GM23338 (cell line): Measurements from ENCODE around the gene SLC8A3. TPM values are rescaled to one million over a fixed set of nuclear protein-coding genes. Genes with fewer than 3 reads are reported as not detected.
A peak's percentile ranks its signal among the peaks of the same experiment; 100 is the strongest.

Experiments
- ATAC-seq: fragments of 200-7000 bp; cut with Tn5 transposase; 3 replicates; pipeline ENCODE4 v1.9.1; 2020
- DNase-seq: peaks from one replicate; pipeline ENCODE4 v3.0.0-alpha.2; 2015; ENCODE audit warnings: low spot score
- H2AFZ ChIP-seq: fragments of 200-600 bp; sonication (generic); 2 replicates; pipeline ENCODE4 v1.8.0; 2016; ENCODE audit warnings: antibody characterized with exemption, mild to moderate bottlenecking, moderate library complexity
- H3F3A ChIP-seq: fragments of 200-600 bp; sonication (generic); replicated peaks from 2 replicates; pipeline ENCODE4 v1.8.0; 2017; ENCODE audit warnings: antibody characterized with exemption, mixed run types, low read depth
- H3K27ac ChIP-seq: fragments of 200-600 bp; sonication (generic); 2 replicates; pipeline ENCODE4 v1.6.1; 2016; ENCODE audit warnings: low read depth
- H3K27me3 ChIP-seq: fragments of 200-600 bp; sonication (generic); 2 replicates; pipeline ENCODE4 v1.8.0; 2016; ENCODE audit warnings: mild to moderate bottlenecking, mixed run types, moderate library complexity; ENCODE audit not compliant: insufficient read depth
- H3K36me3 ChIP-seq: fragments of 200-600 bp; sonication (generic); 2 replicates; pipeline ENCODE4 v1.8.0; 2016; ENCODE audit warnings: mild to moderate bottlenecking; ENCODE audit not compliant: insufficient read depth
- H3K4me1 ChIP-seq: fragments of 200-600 bp; sonication (generic); 2 replicates; pipeline ENCODE4 v1.8.0; 2016; ENCODE audit warnings: mild to moderate bottlenecking, moderate library complexity; ENCODE audit not compliant: insufficient read depth
- H3K4me2 ChIP-seq: fragments of 200-600 bp; sonication (generic); 2 replicates; pipeline ENCODE4 v1.7.1; 2017; ENCODE audit warnings: mixed run types
- H3K4me3 ChIP-seq: fragments of 200-600 bp; sonication (generic); 2 replicates; pipeline ENCODE4 v1.6.1; 2016; ENCODE audit warnings: mixed run types
- H3K79me2 ChIP-seq: fragments of 200-600 bp; sonication (generic); replicated peaks from 2 replicates; pipeline ENCODE4 v1.8.0; 2017; ENCODE audit warnings: mild to moderate bottlenecking; ENCODE audit not compliant: insufficient read depth
- H3K9me2 ChIP-seq: fragments of 200-600 bp; sonication (generic); 2 replicates; pipeline ENCODE4 v1.8.0; 2017; ENCODE audit not compliant: insufficient read depth
- H4K20me1 ChIP-seq: fragments of 200-600 bp; sonication (generic); replicated peaks from 2 replicates; pipeline ENCODE4 v1.8.0; 2017; ENCODE audit warnings: mild to moderate bottlenecking; ENCODE audit not compliant: insufficient read depth
- H3K27ac Mint-ChIP-seq: 2 replicates; pipeline ENCODE4 v1.8.0; 2020; ENCODE audit warnings: inconsistent platforms, mild to moderate bottlenecking, moderate library complexity, mixed read lengths
- H3K27me3 Mint-ChIP-seq: 3 replicates; pipeline ENCODE4 v1.8.0; 2022; ENCODE audit warnings: low read depth, mild to moderate bottlenecking, moderate library complexity, mixed read lengths, inconsistent platforms; ENCODE audit not compliant: insufficient read depth, poor library complexity
- H3K36me3 Mint-ChIP-seq: 3 replicates; pipeline ENCODE4 v1.8.0; 2021; ENCODE audit warnings: low read depth, mild to moderate bottlenecking, inconsistent platforms, moderate library complexity, mixed read lengths
- H3K4me1 Mint-ChIP-seq: 3 replicates; pipeline ENCODE4 v1.8.0; 2020; ENCODE audit warnings: mild to moderate bottlenecking, inconsistent platforms, mixed read lengths
- H3K4me3 Mint-ChIP-seq: 3 replicates; pipeline ENCODE4 v1.8.0; 2021; ENCODE audit warnings: moderate library complexity, mild to moderate bottlenecking, inconsistent platforms, mixed read lengths
- H3K9me3 Mint-ChIP-seq: 3 replicates; pipeline ENCODE4 v1.8.0; 2020; ENCODE audit warnings: moderate library complexity, mild to moderate bottlenecking, inconsistent platforms, mixed read lengths
- CREB1 ChIP-seq: fragments of 250-450 bp; sonication (Bioruptor Pico); IDR thresholded peaks from 2 replicates; pipeline ENCODE4 v1.5.0; 2020; ENCODE audit warnings: low read depth, mild to moderate bottlenecking, moderate library complexity
- EZH2 ChIP-seq: fragments of 200-600 bp; sonication (generic); IDR thresholded peaks from one replicate; pipeline ENCODE4 v1.8.0; 2017; ENCODE audit warnings: antibody characterized with exemption, mild to moderate bottlenecking, low read depth; ENCODE audit not compliant: unreplicated experiment
- EZH2phosphoT487 ChIP-seq: fragments of 200-600 bp; sonication (generic); IDR thresholded peaks from one replicate; pipeline ENCODE4 v1.8.1; 2018; ENCODE audit warnings: antibody characterized with exemption; ENCODE audit not compliant: unreplicated experiment
- NANOG ChIP-seq: IDR thresholded peaks from 2 replicates; pipeline ENCODE4 v1.6.1; 2016; ENCODE audit warnings: antibody characterized with exemption, borderline replicate concordance
- POLR2AphosphoS5 ChIP-seq: IDR thresholded peaks from 2 replicates; pipeline ENCODE4 v1.6.1; 2016; ENCODE audit warnings: antibody characterized with exemption, low read depth
- STAT1 ChIP-seq: IDR thresholded peaks from one replicate; pipeline ENCODE4 v1.6.1; 2016; ENCODE audit warnings: antibody characterized with exemption; ENCODE audit not compliant: unreplicated experiment
- ZNF114 ChIP-seq: fragments of 250-450 bp; sonication (Bioruptor Pico); IDR thresholded peaks from 2 replicates; pipeline ENCODE4 v1.5.0; 2020; ENCODE audit warnings: mild to moderate bottlenecking, moderate library complexity
- polyA plus RNA-seq: library from polyadenylated mRNA; unstranded; fragments of >200 nt; fragmentation: Nextera tagmentation; extraction: Ambion mirVana; gene quantifications from 2 replicates; pipeline ENCODE4 v1.2.1, GENCODE V29; 2016
- total RNA-seq: library from RNA; depleted of rRNA; stranded (reverse); fragments of >200 nt; shearing (Covaris generic); gene quantifications from 2 replicates; pipeline ENCODE4 v1.2.3, GENCODE V29; 2014
- TF ChIP-seq, protein P1 (sequence below): fragments of 250-450 bp; sonication (Bioruptor Pico); IDR thresholded peaks from 2 replicates; pipeline ENCODE4 v1.5.0; 2020; ENCODE audit warnings: mild to moderate bottlenecking, moderate library complexity
- TF ChIP-seq, protein P2 (sequence below): IDR thresholded peaks from 2 replicates; pipeline ENCODE4 v1.6.1; 2016; ENCODE audit warnings: antibody characterized with exemption
- TF ChIP-seq, protein P3 (sequence below), 2 experiments: fragments of 200-600 bp in 1 of 2; sonication (generic) in 1 of 2; conservative IDR thresholded peaks; 2 replicates each; pipeline versions ENCODE4 v1.5.1 to v1.6.1; 2016 to 2017; ENCODE audit warnings: antibody characterized with exemption in 2 of 2, low read depth in 2 of 2, mild to moderate bottlenecking in 2 of 2, moderate library complexity in 1 of 2

The SLC8A3 gene
- total and polyA plus RNA-seq, 2 experiments from 2014 or later, result 0.82 to 2.0 TPM

DNA sequence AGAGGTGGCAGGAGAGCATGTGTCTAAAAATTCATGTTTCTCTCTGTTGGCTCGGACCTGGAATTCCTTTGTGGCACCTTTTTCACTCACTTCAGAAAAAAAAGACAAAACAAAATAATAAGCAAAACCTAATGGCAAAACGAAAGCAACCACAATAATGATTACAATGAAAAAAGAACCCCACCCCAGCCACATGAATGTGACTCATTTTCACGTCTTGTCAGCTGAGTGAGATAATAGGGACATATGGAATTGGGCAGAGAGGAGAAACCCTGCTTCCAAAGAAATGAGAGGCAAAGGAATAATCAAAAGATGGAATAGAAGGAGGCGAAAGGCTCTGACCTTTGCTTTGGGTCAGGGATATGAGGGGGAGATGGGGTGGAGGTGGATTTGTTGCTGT lies 143.4 kb downstream of the SLC8A3 start:
- H3K27ac ChIP-seq, result no peak overlapping the region
- 0 out of 2 replicates have a peak, but pooled peaks cover 5% of the 10 kb centered on the region for H3K9me2 ChIP-seq
- H3K79me2 ChIP-seq, result no peaks in the 10 kb centered on the region
- no peak overlapping the region for H3K4me3 ChIP-seq
- H3F3A ChIP-seq, result no peaks in the 10 kb centered on the region
- no peaks in the 10 kb centered on the region for H3K36me3 ChIP-seq
- DNase-seq, result no peak
- H3K27me3 ChIP-seq, result no peaks in the 10 kb centered on the region
- H3K4me2 ChIP-seq, result no peak overlapping the region
- Mint-ChIP-seq H3K9me3 (no peaks in the 10 kb centered on the region), H3K27ac (no peak overlapping the region), H3K27me3 (peaks cover 3% of the 10 kb centered on the region), H3K4me1 (0 out of 3 replicates have a peak, but pooled peaks cover 2% of the 10 kb centered on the region), H3K36me3 (no peaks in the 10 kb centered on the region), H3K4me3 (no peak overlapping the region)
- TF ChIP-seq, protein P1, sequence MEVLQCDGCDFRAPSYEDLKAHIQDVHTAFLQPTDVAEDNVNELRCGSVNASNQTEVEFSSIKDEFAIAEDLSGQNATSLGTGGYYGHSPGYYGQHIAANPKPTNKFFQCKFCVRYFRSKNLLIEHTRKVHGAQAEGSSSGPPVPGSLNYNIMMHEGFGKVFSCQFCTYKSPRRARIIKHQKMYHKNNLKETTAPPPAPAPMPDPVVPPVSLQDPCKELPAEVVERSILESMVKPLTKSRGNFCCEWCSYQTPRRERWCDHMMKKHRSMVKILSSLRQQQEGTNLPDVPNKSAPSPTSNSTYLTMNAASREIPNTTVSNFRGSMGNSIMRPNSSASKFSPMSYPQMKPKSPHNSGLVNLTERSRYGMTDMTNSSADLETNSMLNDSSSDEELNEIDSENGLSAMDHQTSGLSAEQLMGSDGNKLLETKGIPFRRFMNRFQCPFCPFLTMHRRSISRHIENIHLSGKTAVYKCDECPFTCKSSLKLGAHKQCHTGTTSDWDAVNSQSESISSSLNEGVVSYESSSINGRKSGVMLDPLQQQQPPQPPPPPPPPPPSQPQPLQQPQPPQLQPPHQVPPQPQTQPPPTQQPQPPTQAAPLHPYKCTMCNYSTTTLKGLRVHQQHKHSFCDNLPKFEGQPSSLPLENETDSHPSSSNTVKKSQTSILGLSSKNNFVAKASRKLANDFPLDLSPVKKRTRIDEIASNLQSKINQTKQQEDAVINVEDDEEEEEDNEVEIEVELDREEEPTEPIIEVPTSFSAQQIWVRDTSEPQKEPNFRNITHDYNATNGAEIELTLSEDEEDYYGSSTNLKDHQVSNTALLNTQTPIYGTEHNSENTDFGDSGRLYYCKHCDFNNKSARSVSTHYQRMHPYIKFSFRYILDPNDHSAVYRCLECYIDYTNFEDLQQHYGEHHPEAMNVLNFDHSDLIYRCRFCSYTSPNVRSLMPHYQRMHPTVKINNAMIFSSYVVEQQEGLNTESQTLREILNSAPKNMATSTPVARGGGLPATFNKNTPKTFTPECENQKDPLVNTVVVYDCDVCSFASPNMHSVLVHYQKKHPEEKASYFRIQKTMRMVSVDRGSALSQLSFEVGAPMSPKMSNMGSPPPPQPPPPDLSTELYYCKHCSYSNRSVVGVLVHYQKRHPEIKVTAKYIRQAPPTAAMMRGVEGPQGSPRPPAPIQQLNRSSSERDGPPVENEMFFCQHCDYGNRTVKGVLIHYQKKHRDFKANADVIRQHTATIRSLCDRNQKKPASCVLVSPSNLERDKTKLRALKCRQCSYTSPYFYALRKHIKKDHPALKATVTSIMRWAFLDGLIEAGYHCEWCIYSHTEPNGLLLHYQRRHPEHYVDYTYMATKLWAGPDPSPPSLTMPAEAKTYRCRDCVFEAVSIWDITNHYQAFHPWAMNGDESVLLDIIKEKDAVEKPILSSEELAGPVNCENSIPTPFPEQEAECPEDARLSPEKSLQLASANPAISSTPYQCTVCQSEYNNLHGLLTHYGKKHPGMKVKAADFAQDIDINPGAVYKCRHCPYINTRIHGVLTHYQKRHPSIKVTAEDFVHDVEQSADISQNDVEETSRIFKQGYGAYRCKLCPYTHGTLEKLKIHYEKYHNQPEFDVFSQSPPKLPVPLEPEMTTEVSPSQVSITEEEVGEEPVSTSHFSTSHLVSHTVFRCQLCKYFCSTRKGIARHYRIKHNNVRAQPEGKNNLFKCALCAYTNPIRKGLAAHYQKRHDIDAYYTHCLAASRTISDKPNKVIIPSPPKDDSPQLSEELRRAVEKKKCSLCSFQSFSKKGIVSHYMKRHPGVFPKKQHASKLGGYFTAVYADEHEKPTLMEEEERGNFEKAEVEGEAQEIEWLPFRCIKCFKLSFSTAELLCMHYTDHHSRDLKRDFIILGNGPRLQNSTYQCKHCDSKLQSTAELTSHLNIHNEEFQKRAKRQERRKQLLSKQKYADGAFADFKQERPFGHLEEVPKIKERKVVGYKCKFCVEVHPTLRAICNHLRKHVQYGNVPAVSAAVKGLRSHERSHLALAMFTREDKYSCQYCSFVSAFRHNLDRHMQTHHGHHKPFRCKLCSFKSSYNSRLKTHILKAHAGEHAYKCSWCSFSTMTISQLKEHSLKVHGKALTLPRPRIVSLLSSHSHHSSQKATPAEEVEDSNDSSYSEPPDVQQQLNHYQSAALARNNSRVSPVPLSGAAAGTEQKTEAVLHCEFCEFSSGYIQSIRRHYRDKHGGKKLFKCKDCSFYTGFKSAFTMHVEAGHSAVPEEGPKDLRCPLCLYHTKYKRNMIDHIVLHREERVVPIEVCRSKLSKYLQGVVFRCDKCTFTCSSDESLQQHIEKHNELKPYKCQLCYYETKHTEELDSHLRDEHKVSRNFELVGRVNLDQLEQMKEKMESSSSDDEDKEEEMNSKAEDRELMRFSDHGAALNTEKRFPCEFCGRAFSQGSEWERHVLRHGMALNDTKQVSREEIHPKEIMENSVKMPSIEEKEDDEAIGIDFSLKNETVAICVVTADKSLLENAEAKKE (CRISPR knock-in tag), result no peak
- TF ChIP-seq, protein P2, sequence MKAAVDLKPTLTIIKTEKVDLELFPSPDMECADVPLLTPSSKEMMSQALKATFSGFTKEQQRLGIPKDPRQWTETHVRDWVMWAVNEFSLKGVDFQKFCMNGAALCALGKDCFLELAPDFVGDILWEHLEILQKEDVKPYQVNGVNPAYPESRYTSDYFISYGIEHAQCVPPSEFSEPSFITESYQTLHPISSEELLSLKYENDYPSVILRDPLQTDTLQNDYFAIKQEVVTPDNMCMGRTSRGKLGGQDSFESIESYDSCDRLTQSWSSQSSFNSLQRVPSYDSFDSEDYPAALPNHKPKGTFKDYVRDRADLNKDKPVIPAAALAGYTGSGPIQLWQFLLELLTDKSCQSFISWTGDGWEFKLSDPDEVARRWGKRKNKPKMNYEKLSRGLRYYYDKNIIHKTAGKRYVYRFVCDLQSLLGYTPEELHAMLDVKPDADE, result no peak
- TF ChIP-seq CREB1 (CRISPR knock-in tag) (no peak), STAT1 (no peak), POLR2AphosphoS5 (no peak), EZH2phosphoT487 (no peak), EZH2 (no peak), NANOG (no peak), ZNF114 (CRISPR knock-in tag) (no peak)
- TF ChIP-seq, protein P3, sequence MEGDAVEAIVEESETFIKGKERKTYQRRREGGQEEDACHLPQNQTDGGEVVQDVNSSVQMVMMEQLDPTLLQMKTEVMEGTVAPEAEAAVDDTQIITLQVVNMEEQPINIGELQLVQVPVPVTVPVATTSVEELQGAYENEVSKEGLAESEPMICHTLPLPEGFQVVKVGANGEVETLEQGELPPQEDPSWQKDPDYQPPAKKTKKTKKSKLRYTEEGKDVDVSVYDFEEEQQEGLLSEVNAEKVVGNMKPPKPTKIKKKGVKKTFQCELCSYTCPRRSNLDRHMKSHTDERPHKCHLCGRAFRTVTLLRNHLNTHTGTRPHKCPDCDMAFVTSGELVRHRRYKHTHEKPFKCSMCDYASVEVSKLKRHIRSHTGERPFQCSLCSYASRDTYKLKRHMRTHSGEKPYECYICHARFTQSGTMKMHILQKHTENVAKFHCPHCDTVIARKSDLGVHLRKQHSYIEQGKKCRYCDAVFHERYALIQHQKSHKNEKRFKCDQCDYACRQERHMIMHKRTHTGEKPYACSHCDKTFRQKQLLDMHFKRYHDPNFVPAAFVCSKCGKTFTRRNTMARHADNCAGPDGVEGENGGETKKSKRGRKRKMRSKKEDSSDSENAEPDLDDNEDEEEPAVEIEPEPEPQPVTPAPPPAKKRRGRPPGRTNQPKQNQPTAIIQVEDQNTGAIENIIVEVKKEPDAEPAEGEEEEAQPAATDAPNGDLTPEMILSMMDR (conservative IDR thresholded peaks at IDR 0.05; ENCODE audit: low read depth in 2 of 2), result no peak
- H2AFZ ChIP-seq, result peak overlapping the region; percentile 98; the same call in 1 of the 2 replicates
- H4K20me1 ChIP-seq, result no peaks in the 10 kb centered on the region
- no peak for ATAC-seq
- no peaks in the 10 kb centered on the region; the same call in 1 of the 2 replicates for H3K4me1 ChIP-seq
